AG04449 (cell line): Measurements from ENCODE around the gene CNTN5.

ENCODE experiments used
- CTCF ChIA-PET: fragments of 350-600 bp; formaldehyde crosslinking; extraction: SDS; loops from one replicate; lab custom pipeline; 2021; ENCODE audit warnings: antibody characterized with exemption; lab: Yijun Ruan, JAX
- POLR2A ChIA-PET: fragments of 400-600, 350-600 bp; formaldehyde crosslinking; extraction: SDS; loops from one replicate; lab custom pipeline; 2020; ENCODE audit warnings: antibody characterized with exemption, inconsistent platforms; lab: Yijun Ruan, JAX
- DNase-seq: peaks from one replicate; pipeline ENCODE4 v3.0.0-alpha.2; 2010; ENCODE audit warnings: low read depth, low spot score
- H3K4me3 ChIP-seq: 2 replicates; pipeline ENCODE4 v1.5.1; 2011; ENCODE audit warnings: low read depth, mild to moderate bottlenecking, control low read depth, low read length
- TF ChIP-seq, protein P1 (sequence below): IDR thresholded peaks from one replicate; pipeline ENCODE4 v1.5.1; 2011; ENCODE audit warnings: mild to moderate bottlenecking, moderate library complexity, low read length, control low read depth, inconsistent platforms; ENCODE audit not compliant: insufficient read depth; ENCODE audit errors: missing control alignments

Gene CNTN5

DNA sequence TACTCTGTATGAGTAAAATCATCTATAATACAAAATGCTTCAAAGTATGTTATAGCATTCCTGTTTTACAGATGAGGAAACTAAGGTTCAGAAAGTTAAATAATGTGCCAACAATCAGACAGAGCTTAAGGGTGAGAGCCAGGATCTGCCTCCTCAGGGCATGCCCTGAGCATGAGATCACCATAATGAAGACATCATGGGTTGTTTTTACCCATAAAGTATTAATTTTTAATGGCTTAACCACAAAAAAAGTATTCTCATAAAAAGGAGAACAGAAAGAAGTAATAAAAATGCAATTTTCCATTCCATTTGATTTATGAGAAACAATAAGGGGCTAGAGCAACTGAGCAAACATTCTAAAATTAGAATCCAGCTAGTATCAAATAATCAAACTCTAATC is 1132.0 kb downstream of the CNTN5 start:
- no peak overlapping the region for H3K4me3 ChIP-seq
- no peak for DNase-seq
- TF ChIP-seq, protein P1, sequence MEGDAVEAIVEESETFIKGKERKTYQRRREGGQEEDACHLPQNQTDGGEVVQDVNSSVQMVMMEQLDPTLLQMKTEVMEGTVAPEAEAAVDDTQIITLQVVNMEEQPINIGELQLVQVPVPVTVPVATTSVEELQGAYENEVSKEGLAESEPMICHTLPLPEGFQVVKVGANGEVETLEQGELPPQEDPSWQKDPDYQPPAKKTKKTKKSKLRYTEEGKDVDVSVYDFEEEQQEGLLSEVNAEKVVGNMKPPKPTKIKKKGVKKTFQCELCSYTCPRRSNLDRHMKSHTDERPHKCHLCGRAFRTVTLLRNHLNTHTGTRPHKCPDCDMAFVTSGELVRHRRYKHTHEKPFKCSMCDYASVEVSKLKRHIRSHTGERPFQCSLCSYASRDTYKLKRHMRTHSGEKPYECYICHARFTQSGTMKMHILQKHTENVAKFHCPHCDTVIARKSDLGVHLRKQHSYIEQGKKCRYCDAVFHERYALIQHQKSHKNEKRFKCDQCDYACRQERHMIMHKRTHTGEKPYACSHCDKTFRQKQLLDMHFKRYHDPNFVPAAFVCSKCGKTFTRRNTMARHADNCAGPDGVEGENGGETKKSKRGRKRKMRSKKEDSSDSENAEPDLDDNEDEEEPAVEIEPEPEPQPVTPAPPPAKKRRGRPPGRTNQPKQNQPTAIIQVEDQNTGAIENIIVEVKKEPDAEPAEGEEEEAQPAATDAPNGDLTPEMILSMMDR, result no peak
- ChIA-PET CTCF (no interaction called here), POLR2A (no interaction called here)

DNA sequence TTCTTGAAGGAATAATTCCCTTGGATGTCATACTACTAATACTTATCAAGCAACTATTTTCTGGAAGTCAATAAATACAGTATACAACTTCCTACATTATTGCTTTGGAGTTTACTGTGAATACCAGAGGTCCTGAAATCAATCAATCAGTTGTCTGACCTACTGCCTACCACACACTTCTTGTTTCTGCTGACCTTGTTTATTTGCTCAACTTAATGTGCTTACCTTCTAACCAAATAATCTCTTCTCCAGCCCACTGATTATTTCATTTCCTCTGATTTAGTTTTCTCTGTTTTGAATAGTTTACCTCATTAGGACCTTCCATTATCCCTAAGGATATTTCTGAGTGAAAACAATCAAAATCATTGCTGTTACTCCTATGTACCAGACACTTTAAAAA is 1142.7 kb downstream of the CNTN5 start:
- ChIA-PET POLR2A (no interaction called here), CTCF (no interaction called here)
- H3K4me3 ChIP-seq, result no peak overlapping the region
- no peak for DNase-seq
- TF ChIP-seq, protein P1, result no peak

DNA sequence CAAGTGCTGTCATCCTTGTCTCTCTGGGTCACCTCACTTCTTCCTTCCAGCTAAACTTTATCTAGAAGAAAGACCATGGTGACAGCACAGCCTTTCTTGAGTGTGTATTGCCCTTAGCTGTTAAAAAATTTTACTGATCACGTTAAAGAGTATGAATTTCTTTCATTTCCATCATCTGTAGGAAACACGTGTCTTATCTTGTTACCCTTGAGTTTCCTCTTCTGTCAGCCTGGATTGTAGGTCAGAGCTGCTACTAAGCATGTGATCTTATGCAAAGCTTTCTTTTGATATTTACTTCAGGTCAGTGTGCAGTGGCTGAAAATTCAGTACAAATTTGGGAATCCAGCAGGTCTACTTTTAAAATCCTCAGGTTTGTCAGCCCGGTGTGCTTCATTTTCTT is 1154.1 kb downstream of the CNTN5 start:
- no peak overlapping the region for H3K4me3 ChIP-seq
- no peak for DNase-seq
- TF ChIP-seq, protein P1, result no peak
- CTCF ChIA-PET, result no interaction called here
- POLR2A ChIA-PET, result no interaction called here

DNA sequence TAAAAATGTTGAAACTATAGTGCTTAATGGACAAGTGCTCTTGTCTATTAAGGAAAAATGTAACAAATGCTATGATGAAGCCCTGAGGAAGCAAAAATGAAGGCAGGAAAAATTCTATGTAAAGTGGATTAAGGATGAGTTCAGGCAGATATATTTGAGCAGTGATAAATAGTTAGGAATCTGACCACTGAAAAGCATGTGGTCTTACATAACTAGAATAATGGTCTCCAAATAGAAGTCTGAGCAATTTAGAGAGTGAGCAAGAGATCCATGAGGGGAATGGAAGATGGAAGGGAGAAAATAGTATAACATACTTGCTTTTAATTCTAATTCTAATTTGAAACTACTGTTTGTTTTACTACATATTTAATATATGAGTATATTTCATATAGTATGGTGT is 1155.7 kb downstream of the CNTN5 start:
- TF ChIP-seq, protein P1, result no peak
- no peak for DNase-seq
- ChIA-PET POLR2A (no interaction called here), CTCF (no interaction called here)
- no peak overlapping the region for H3K4me3 ChIP-seq

DNA sequence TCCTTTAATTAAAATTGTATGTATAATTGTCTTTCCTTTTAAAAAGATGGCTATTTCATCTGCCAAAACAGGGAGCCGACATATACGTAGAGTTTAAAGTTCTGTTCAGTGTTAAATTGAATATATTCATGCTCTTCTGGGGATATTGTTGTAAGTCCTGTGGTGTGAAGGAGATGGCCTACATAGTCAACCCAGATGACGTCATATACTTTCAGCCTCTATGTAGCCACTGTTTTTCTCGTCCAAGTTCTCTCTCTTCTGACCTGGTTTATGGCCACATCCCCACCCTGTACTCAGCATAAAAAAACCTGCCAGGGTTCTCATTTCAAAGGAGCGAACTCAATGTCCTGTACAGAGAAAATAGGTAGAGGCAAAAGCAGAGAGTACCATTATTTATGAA is 1156.9 kb downstream of the CNTN5 start:
- ChIA-PET POLR2A (no interaction called here), CTCF (no interaction called here)
- no peak for DNase-seq
- no peak overlapping the region for H3K4me3 ChIP-seq
- TF ChIP-seq, protein P1, result no peak

DNA sequence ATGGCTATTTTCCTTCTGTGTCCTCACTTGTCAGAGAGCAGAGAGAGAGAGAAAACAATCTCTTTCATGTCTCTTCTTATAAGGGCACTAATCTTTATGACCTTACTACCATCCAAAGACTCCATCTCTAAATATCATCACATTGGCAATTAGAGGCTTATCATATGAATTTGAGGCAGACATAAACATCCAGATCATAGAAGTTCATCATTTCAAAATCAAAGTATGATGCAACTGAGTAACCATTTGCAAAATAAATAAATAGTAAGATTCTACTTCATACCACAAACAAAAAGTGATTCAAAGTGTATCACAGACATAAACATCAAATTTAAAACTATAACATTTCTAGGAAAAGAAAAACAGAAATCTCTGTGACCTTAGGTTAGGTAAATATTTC is 1161.6 kb downstream of the CNTN5 start:
- CTCF ChIA-PET, result no interaction called here
- TF ChIP-seq, protein P1, result no peak
- POLR2A ChIA-PET, result no interaction called here
- no peak overlapping the region for H3K4me3 ChIP-seq
- DNase-seq, result no peak
